HCT116 (cell line): Measurements from ENCODE around the gene TECTA. TPM values are rescaled to one million over a fixed set of nuclear protein-coding genes. Genes with fewer than 3 reads are reported as not detected.

Source experiments
- ATAC-seq: fragments of 200-7000 bp; cut with Tn5 transposase; 2 replicates; pipeline ENCODE4 v1.9.1; 2020; ENCODE audit warnings: mild to moderate bottlenecking, moderate library complexity
- BruUV-seq: library from RNA; stranded (reverse); fragments of 400-500 nt; replicated peaks from 2 replicates; lab custom pipeline; 2021; lab: Mats Ljungman, UMichigan
- CTCF ChIA-PET: fragments of 300-600 bp; sonication (Branson Sonifier 250); formaldehyde crosslinking; loops from one replicate; lab custom pipeline; 2021; ENCODE audit warnings: antibody characterized with exemption; lab: Charles Lee
- POLR2A ChIA-PET: fragments of 300-600, 350-600 bp; sonication (Branson Sonifier 250); formaldehyde crosslinking; loops from one replicate; lab custom pipeline; 2021; ENCODE audit warnings: antibody characterized with exemption; lab: Charles Lee
- RAD21 ChIA-PET, 2 experiments: fragments of 300-600 bp; sonication (Branson Sonifier 250); formaldehyde crosslinking; loops; one replicate each; lab custom pipeline; 2023; ENCODE audit warnings: low total read pairs in 2 of 2; ENCODE audit not compliant: uncharacterized antibody in 2 of 2, unreplicated experiment in 2 of 2, low non-redundant PET in 1 of 2; lab: Charles Lee
- DNase-seq: peaks from one replicate; pipeline ENCODE4 v3.0.0-alpha.2; 2010; ENCODE audit warnings: low read depth, low spot score
- H2AFZ ChIP-seq: fragments of 200-600 bp; shearing (Covaris generic), sonication (generic); 2 replicates; pipeline ENCODE4 v1.6.1; 2017; ENCODE audit warnings: low read depth, mixed run types, mixed read lengths, antibody characterized with exemption, low read length; ENCODE audit not compliant: poor library complexity, severe bottlenecking
- H3K27ac ChIP-seq: 2 replicates; pipeline ENCODE4 v1.5.1; 2012; ENCODE audit warnings: low read depth, low read length
- H3K27me3 ChIP-seq: fragments of 200-600 bp; sonication (generic); 2 replicates; pipeline ENCODE4 v1.6.1; 2016; ENCODE audit warnings: mixed run types, low read length, mixed read lengths; ENCODE audit not compliant: insufficient read depth
- H3K36me3 ChIP-seq, 2 experiments: fragments of 200-500 bp in 1 of 2; fragments of 200-600 bp in 1 of 2; sonication (Bioruptor generic) in 1 of 2; sonication (generic) in 1 of 2; 2 replicates each; pipeline versions ENCODE4 v1.5.1 to v1.6.1; 2014 to 2016; ENCODE audit warnings: low read length in 2 of 2, inconsistent platforms in 1 of 2, mixed read lengths in 1 of 2, mixed run types in 1 of 2; ENCODE audit not compliant: insufficient read depth in 2 of 2, control insufficient read depth in 1 of 2
- H3K4me1 ChIP-seq, 2 experiments: fragments of 200-600 bp in 1 of 2; sonication (generic) in 1 of 2; 2 replicates each; pipeline versions ENCODE4 v1.5.1 to v1.6.1; 2012 to 2017; ENCODE audit warnings: low read length in 2 of 2, inconsistent platforms in 1 of 2, mild to moderate bottlenecking in 1 of 2, mixed read lengths in 1 of 2, mixed run types in 1 of 2, moderate library complexity in 1 of 2; ENCODE audit not compliant: insufficient read depth in 2 of 2, control insufficient read depth in 1 of 2
- H3K4me2 ChIP-seq: fragments of 200-600 bp; sonication (generic); 2 replicates; pipeline ENCODE4 v1.6.1; 2017; ENCODE audit warnings: mixed run types, low read length, mixed read lengths
- H3K4me3 ChIP-seq, 2 experiments: fragments of 200-600 bp in 1 of 2; sonication (generic) in 1 of 2; replicated peaks in 1 of 2; 2 replicates each; pipeline ENCODE4 v1.5.1; 2011 to 2016; ENCODE audit warnings: low read length in 2 of 2, control low read depth in 1 of 2, low read depth in 1 of 2, mild to moderate bottlenecking in 1 of 2, mixed read lengths in 1 of 2, mixed run types in 1 of 2
- H3K79me2 ChIP-seq: fragments of 200-600 bp; sonication (generic); 2 replicates; pipeline ENCODE4 v1.6.1; 2017; ENCODE audit warnings: mild to moderate bottlenecking, mixed run types, low read length, moderate library complexity, mixed read lengths; ENCODE audit not compliant: insufficient read depth
- H3K9ac ChIP-seq: fragments of 200-600 bp; sonication (generic); 2 replicates; pipeline ENCODE4 v1.6.1; 2016; ENCODE audit warnings: low read length, mixed read lengths
- H3K9me2 ChIP-seq: fragments of 200-600 bp; sonication (generic), shearing (Covaris generic); 2 replicates; pipeline ENCODE4 v1.6.1; 2017; ENCODE audit warnings: mixed run types, mild to moderate bottlenecking, moderate library complexity; ENCODE audit not compliant: insufficient read depth
- H3K9me3 ChIP-seq, 2 experiments: fragments of 200-500 bp in 1 of 2; fragments of 200-600 bp in 1 of 2; sonication (Bioruptor generic) in 1 of 2; sonication (generic) in 1 of 2; 2 replicates each; pipeline ENCODE4 v1.6.1; 2014 to 2017; ENCODE audit warnings: low read length in 2 of 2, mixed read lengths in 2 of 2, inconsistent platforms in 1 of 2, low read depth in 1 of 2, mild to moderate bottlenecking in 1 of 2, mixed run types in 1 of 2, moderate library complexity in 1 of 2; ENCODE audit not compliant: control insufficient read depth in 1 of 2, insufficient read depth in 1 of 2
- H4K20me1 ChIP-seq: fragments of 200-600 bp; sonication (generic), shearing (Covaris generic); 2 replicates; pipeline ENCODE4 v1.6.1; 2017; ENCODE audit warnings: mixed run types, mild to moderate bottlenecking, moderate library complexity; ENCODE audit not compliant: insufficient read depth
- ATF3 ChIP-seq: IDR thresholded peaks from 2 replicates; pipeline ENCODE4 v1.6.1; 2012
- CBX3 ChIP-seq: IDR thresholded peaks from 2 replicates; pipeline ENCODE4 v1.6.1; 2012; ENCODE audit warnings: low read depth
- CEBPB ChIP-seq: IDR thresholded peaks from 2 replicates; pipeline ENCODE4 v1.6.1; 2012; ENCODE audit warnings: low read depth
- CTCF ChIP-seq, 3 experiments: fragments of 200-600 bp in 1 of 3; sonication (generic) in 1 of 3; IDR thresholded peaks in 2 of 3; conservative IDR thresholded peaks in 1 of 3; 2 replicates each; pipeline ENCODE4 v1.5.1; 2012 to 2017; ENCODE audit warnings: low read depth in 2 of 3, low read length in 2 of 3, antibody characterized with exemption in 1 of 3, borderline replicate concordance in 1 of 3, control low read depth in 1 of 3, mild to moderate bottlenecking in 1 of 3, mixed read lengths in 1 of 3, mixed run types in 1 of 3, moderate library complexity in 1 of 3; ENCODE audit not compliant: insufficient read depth in 1 of 3
- EGR1 ChIP-seq: IDR thresholded peaks from 2 replicates; pipeline ENCODE4 v1.6.1; 2012; ENCODE audit warnings: low read depth
- ELF1 ChIP-seq: IDR thresholded peaks from 2 replicates; pipeline ENCODE4 v1.6.1; 2012; ENCODE audit warnings: low read depth, borderline replicate concordance
- EZH2 ChIP-seq: fragments of 200-600 bp; sonication (generic); IDR thresholded peaks from 2 replicates; pipeline ENCODE4 v1.6.1; 2017; ENCODE audit warnings: antibody characterized with exemption, mixed run types
- EZH2phosphoT487 ChIP-seq: fragments of 200-600 bp; IDR thresholded peaks from 2 replicates; pipeline ENCODE4 v1.6.1; 2018; ENCODE audit warnings: antibody characterized with exemption, borderline replicate concordance
- FOSL1 ChIP-seq: IDR thresholded peaks from 2 replicates; pipeline ENCODE4 v1.6.1; 2012; ENCODE audit warnings: low read depth
- JUND ChIP-seq: IDR thresholded peaks from 2 replicates; pipeline ENCODE4 v1.6.1; 2012
- POLR2A ChIP-seq: IDR thresholded peaks from 2 replicates; pipeline ENCODE4 v1.7.0; 2011; ENCODE audit warnings: borderline replicate concordance; ENCODE audit not compliant: insufficient read depth, insufficient read length; ENCODE audit errors: extremely low read depth
- POLR2AphosphoS5 ChIP-seq: IDR thresholded peaks from 2 replicates; pipeline ENCODE4 v1.6.1; 2011; ENCODE audit warnings: mild to moderate bottlenecking, low read depth, low read length, moderate library complexity
- RAD21 ChIP-seq: IDR thresholded peaks from 2 replicates; pipeline ENCODE4 v1.6.1; 2012; ENCODE audit warnings: low read depth, mild to moderate bottlenecking
- SIN3A ChIP-seq: IDR thresholded peaks from 2 replicates; pipeline ENCODE4 v1.6.1; 2012; ENCODE audit warnings: low read depth
- SP1 ChIP-seq: IDR thresholded peaks from 2 replicates; pipeline ENCODE4 v1.6.1; 2012; ENCODE audit warnings: low read depth
- SRF ChIP-seq: IDR thresholded peaks from 2 replicates; pipeline ENCODE4 v1.6.1; 2012; ENCODE audit warnings: low read depth
- TCF7L2 ChIP-seq: IDR thresholded peaks from 2 replicates; pipeline ENCODE4 v1.7.0; 2011; ENCODE audit warnings: borderline replicate concordance, inconsistent platforms; ENCODE audit not compliant: insufficient read depth, insufficient read length; ENCODE audit errors: extremely low read depth
- YY1 ChIP-seq: IDR thresholded peaks from 2 replicates; pipeline ENCODE4 v1.6.1; 2011; ENCODE audit warnings: low read length, low read depth, moderate library complexity, mild to moderate bottlenecking; ENCODE audit not compliant: insufficient replicate concordance; ENCODE audit errors: extremely low read depth
- ZFX ChIP-seq: fragments of 450-650 bp; IDR thresholded peaks from 2 replicates; pipeline ENCODE4 v1.6.1; 2017
- intact Hi-C: fragments of 100-400 bp; cut with micrococcal nuclease; formaldehyde crosslinking; loops from 2 replicates; pipeline ENCODE4 v1.10.0; 2022
- total RNA-seq: library from RNA; stranded (reverse); gene quantifications from one replicate; pipeline ENCODE4 v1.2.1, GENCODE V29; 2021; ENCODE audit not compliant: unreplicated experiment
- TF ChIP-seq, protein P1 (sequence below): IDR thresholded peaks from 2 replicates; pipeline ENCODE4 v1.6.1; 2012; ENCODE audit warnings: low read depth

TECTA gene
- total RNA-seq, 1 experiment from 2014 or later = 0.81 TPM

GRCh38 chr11:121099364-121099763 lies 1.7 kb upstream of the TECTA start:
- DNase-seq (no peak), ATAC-seq (no peak)
- Histone ChIP-seq H3K36me3 (no peaks in the 10 kb centered on the region), H3K79me2 (no peaks in the 10 kb centered on the region), H3K9me3 (no peaks in the 10 kb centered on the region), H3K4me3 (no peak overlapping the region), H4K20me1 (no peaks in the 10 kb centered on the region), H3K27ac (no peak overlapping the region), H3K4me1 (no peaks in the 10 kb centered on the region), H2AFZ (no peak overlapping the region), H3K9me2 (no peaks in the 10 kb centered on the region; the same call in 1 of the 2 replicates), H3K4me2 (no peak overlapping the region), H3K9ac (no peak overlapping the region), H3K27me3 (peaks cover 5% of the 10 kb centered on the region; the same call in 1 of the 2 replicates)
- CTCF ChIA-PET = no interaction called here
- POLR2A ChIA-PET = interaction anchor here (0.6 kb wide), 1 partner anchor 136 kb away, joined by 3 read pairs; no protein-coding TSS in a partner anchor
- no TSS peak for BruUV-seq
- no peak for TF ChIP-seq EZH2phosphoT487
- TF ChIP-seq SRF = no peak
- no peak for TF ChIP-seq SP1
- no peak for TF ChIP-seq YY1
- TF ChIP-seq ATF3 = no peak
- TF ChIP-seq CEBPB = no peak
- no peak for TF ChIP-seq CBX3
- TF ChIP-seq POLR2A = no peak
- TF ChIP-seq ELF1 = no peak
- TF ChIP-seq EZH2 = no peak
- TF ChIP-seq POLR2AphosphoS5 = no peak
- TF ChIP-seq ZFX = no peak
- no peak for TF ChIP-seq FOSL1
- TF ChIP-seq SIN3A = no peak
- TF ChIP-seq, protein P1, sequence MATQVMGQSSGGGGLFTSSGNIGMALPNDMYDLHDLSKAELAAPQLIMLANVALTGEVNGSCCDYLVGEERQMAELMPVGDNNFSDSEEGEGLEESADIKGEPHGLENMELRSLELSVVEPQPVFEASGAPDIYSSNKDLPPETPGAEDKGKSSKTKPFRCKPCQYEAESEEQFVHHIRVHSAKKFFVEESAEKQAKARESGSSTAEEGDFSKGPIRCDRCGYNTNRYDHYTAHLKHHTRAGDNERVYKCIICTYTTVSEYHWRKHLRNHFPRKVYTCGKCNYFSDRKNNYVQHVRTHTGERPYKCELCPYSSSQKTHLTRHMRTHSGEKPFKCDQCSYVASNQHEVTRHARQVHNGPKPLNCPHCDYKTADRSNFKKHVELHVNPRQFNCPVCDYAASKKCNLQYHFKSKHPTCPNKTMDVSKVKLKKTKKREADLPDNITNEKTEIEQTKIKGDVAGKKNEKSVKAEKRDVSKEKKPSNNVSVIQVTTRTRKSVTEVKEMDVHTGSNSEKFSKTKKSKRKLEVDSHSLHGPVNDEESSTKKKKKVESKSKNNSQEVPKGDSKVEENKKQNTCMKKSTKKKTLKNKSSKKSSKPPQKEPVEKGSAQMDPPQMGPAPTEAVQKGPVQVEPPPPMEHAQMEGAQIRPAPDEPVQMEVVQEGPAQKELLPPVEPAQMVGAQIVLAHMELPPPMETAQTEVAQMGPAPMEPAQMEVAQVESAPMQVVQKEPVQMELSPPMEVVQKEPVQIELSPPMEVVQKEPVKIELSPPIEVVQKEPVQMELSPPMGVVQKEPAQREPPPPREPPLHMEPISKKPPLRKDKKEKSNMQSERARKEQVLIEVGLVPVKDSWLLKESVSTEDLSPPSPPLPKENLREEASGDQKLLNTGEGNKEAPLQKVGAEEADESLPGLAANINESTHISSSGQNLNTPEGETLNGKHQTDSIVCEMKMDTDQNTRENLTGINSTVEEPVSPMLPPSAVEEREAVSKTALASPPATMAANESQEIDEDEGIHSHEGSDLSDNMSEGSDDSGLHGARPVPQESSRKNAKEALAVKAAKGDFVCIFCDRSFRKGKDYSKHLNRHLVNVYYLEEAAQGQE = no peak
- no peak for TF ChIP-seq RAD21
- no peak for TF ChIP-seq EGR1
- no peak for TF ChIP-seq TCF7L2
- TF ChIP-seq CTCF (IDR thresholded peaks at IDR 0.05 in 2 of 3, conservative IDR thresholded peaks at IDR 0.05 in 1 of 3; ENCODE audit: borderline replicate concordance in 1 of 3, insufficient read depth in 1 of 3, low read depth in 2 of 3, low read length in 2 of 3) = no peak
- TF ChIP-seq JUND = no peak
- RAD21 ChIA-PET = no interaction called here
- intact Hi-C loops = no loop called here
